ENCODE data around the gene KRT16. TPM values are rescaled to one million over a fixed set of nuclear protein-coding genes. Genes with fewer than 3 reads are reported as not detected.
"Not testable (repeated sequence)": the region's sequence is repeated elsewhere in the genome, so short reads cannot be mapped to it uniquely, and the experiment has no call there.

The KRT16 gene
- total RNA-seq, 1 donor = 4.3 TPM

DNA sequence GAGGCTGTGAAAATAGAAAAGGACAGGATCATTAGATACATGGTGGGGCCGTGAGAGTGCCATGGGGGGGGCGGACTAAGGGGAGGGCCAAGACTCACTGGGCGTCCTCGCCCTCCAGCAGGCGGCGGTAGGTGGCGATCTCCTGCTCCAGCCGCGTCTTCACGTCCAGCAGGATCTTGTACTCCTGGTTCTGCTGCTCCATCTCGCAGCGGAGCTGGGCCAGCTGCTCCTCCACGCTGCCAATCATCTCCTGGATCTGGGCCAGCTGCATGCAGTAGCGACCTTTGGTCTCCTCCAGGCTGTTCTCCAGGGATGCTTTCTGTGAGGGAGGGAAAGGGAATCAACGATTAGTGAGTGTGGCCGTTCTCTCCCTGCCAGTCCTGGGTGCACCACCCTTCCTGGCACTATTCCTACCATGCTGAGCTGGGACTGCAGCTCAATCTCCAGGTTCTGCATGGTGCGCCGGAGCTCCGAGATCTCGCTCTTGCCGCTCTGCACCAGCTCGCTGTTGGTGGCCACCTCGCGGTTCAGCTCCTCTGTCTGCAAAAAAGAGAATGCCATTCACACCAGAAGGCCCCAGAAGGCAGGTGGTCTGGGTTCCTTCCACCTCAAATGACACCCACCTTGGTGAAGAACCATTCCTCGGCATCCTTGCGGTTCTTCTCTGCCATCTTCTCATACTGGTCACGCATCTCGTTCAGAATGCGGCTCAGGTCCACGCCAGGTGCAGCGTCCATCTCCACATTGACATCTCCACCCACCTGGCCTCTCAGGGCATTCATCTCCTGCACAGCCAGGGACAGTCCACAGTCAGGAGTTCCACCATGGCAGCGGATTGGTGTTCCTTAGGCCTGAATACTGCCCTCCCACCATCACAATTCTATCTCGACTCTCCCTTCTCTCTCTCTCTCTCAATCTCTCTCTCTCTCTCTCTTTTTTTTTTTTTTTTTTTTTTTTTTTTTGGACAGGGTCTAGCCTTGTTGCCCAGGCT lies 29.1 kb downstream of the KRT16 start:
- no peak overlapping the region for H3K4me3 ChIP-seq (ENCODE audit: insufficient read depth, low read length)
- peaks cover 6% of the 10 kb centered on the region for H3K4me1 ChIP-seq (ENCODE audit: insufficient read depth, low read length)
- H4K20me1 ChIP-seq (ENCODE audit: insufficient read depth, low read length) = no peaks in the 10 kb centered on the region
- no peak overlapping the region for H2AFZ ChIP-seq (ENCODE audit: low read length)
- no peaks in the 10 kb centered on the region for H3K79me2 ChIP-seq (ENCODE audit: insufficient read depth, low read length)
- no peak for DNase-seq (ENCODE audit: insufficient read length, low spot score, missing footprints)
- H3K4me2 ChIP-seq (ENCODE audit: insufficient read depth, low read length) = no peak overlapping the region
- TF ChIP-seq, protein P1, sequence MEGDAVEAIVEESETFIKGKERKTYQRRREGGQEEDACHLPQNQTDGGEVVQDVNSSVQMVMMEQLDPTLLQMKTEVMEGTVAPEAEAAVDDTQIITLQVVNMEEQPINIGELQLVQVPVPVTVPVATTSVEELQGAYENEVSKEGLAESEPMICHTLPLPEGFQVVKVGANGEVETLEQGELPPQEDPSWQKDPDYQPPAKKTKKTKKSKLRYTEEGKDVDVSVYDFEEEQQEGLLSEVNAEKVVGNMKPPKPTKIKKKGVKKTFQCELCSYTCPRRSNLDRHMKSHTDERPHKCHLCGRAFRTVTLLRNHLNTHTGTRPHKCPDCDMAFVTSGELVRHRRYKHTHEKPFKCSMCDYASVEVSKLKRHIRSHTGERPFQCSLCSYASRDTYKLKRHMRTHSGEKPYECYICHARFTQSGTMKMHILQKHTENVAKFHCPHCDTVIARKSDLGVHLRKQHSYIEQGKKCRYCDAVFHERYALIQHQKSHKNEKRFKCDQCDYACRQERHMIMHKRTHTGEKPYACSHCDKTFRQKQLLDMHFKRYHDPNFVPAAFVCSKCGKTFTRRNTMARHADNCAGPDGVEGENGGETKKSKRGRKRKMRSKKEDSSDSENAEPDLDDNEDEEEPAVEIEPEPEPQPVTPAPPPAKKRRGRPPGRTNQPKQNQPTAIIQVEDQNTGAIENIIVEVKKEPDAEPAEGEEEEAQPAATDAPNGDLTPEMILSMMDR (IDR thresholded peaks at IDR 0.05; ENCODE audit: extremely low read depth, low read depth, low read length) = no peak
- no peak overlapping the region for H3K27ac ChIP-seq (ENCODE audit: low read depth, low read length)
- H3K9me3 ChIP-seq (ENCODE audit: low read depth, low read length) = no peaks in the 10 kb centered on the region
- H3K36me3 ChIP-seq (ENCODE audit: insufficient read depth, low read length) = no peaks in the 10 kb centered on the region
- H3K27me3 ChIP-seq (ENCODE audit: insufficient read depth, low read length) = peaks cover 13% of the 10 kb centered on the region

DNA sequence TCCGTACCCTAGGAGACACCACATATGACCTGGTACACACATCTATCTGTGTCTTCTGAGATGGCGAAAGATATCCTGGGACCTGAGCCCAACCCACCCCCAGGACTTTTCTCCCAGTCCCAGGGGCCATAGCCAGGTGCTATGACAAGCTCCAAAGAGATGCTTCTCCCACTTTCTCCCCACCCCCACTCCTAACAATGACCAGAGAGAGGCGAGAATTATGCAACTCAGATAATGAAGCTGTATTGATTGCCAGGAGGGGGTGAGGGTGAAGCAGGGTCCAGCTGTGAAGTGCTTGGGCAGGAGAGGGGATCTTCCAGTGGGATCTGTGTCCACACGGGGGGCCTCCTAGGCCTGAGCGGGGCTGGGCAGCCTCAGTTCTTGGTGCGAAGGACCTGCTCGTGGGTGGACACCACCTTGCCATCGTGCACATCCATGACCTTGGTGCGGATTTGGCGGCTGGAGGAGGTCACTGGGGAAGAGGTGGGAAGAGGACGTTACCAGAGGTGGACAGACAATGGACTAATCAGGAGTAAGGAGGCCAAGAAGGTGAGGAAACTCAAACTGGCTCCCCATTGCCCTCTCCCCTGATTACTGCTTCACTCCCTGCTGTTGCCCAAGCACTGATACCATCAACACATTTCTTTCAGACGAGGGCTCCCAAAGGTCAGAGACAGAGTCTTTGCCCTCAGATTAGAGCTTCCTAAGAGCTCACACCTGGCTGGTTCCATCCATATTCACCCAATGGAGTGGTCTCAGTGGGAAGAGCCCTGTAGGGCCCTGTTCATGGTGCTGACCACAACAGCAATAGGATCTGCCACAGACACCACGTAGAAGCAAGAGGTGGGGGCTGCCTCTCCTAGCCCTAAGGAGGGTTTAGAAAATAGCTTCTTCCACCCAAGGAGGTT lies 30.3 kb downstream of the KRT16 start:
- DNase-seq (ENCODE audit: insufficient read length, low spot score, missing footprints); H3K4me3 ChIP-seq (ENCODE audit: insufficient read depth, low read length); H3K4me2 ChIP-seq (ENCODE audit: insufficient read depth, low read length); H2AFZ ChIP-seq (ENCODE audit: low read length); H3K79me2 ChIP-seq (ENCODE audit: insufficient read depth, low read length); H3K9me3 ChIP-seq (ENCODE audit: low read depth, low read length); H3K27ac ChIP-seq (ENCODE audit: low read depth, low read length); H3K36me3 ChIP-seq (ENCODE audit: insufficient read depth, low read length); H3K4me1 ChIP-seq (ENCODE audit: insufficient read depth, low read length); H4K20me1 ChIP-seq (ENCODE audit: insufficient read depth, low read length): not testable (repeated sequence)
- H3K27me3 ChIP-seq (ENCODE audit: insufficient read depth, low read length) = peaks cover 15% of the 10 kb centered on the region

DNA sequence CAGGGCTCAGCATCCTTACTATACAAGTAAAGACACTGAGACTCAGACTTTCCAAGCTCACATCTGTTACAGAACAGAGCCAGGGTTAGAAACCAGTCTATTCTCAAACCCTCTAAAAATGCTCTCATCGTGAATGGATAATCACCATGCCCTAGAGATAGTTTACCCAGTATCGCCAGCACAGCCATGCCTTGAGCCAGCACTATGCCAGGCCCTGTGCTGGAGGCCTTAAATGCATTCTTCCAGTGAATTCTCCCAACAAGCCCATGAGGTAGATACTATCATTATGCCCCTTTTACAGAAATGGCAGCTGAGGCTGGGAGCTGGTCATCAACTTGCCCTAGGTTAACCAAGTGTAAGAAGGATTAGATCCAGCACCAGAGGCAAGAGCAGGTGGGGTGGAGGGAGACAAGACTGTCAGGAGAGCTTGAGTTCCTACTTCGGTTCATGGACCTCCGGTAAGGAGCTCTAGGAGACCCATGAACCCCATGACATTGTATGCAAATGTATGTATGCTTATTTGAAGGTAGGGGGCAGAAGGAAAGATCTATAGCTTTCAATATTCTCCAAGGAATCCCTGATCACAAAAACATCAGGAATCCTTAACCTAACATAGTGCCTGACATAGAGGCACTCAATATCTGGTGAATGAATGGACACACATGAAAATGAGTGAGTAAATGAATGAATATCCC lies 31.1 kb downstream of the KRT16 start:
- Histone ChIP-seq H2AFZ (ENCODE audit: low read length) (no peak overlapping the region), H3K9me3 (ENCODE audit: low read depth, low read length) (no peaks in the 10 kb centered on the region), H3K4me3 (ENCODE audit: insufficient read depth, low read length) (no peak overlapping the region), H3K4me2 (ENCODE audit: insufficient read depth, low read length) (no peak overlapping the region), H3K27ac (ENCODE audit: low read depth, low read length) (no peak overlapping the region), H3K79me2 (ENCODE audit: insufficient read depth, low read length) (no peaks in the 10 kb centered on the region), H3K4me1 (ENCODE audit: insufficient read depth, low read length) (peaks cover 3% of the 10 kb centered on the region), H3K27me3 (ENCODE audit: insufficient read depth, low read length) (peaks cover 21% of the 10 kb centered on the region), H4K20me1 (ENCODE audit: insufficient read depth, low read length) (no peaks in the 10 kb centered on the region), H3K36me3 (ENCODE audit: insufficient read depth, low read length) (no peaks in the 10 kb centered on the region)
- TF ChIP-seq, protein P1 (IDR thresholded peaks at IDR 0.05; ENCODE audit: extremely low read depth, low read depth, low read length) = no peak
- DNase-seq (ENCODE audit: insufficient read length, low spot score, missing footprints) = no peak

DNA sequence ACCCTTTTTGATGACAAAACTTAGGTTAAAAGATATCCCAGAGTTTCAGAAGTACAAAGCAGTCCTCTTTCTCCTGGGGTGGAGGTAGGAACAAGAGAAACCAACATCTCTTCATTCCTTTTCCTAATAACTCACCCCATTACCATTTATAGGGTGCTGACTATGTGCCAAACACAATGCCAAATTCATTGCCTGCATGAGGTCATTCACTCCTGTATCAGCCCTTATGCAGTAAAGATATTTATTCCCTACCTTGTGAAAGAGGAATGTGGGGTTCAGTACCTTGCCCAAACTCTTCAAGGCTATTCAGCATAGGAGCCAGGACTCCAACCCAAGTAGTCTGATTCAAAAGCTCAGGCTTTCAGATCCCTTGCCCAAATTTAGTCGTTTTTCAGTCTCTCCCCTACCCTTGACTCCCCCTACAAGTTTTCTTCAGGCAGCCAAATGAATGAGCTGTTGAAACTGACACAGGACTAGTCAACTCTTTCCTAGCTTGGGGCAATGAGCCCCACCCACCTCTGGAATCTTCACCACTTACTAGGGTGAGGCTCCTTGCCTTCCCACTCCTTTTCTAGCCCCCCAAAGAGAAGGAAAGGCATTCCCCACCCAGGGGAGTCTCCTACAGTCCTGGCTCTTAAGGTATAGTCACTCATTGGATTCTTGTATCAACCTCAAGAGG lies 31.7 kb downstream of the KRT16 start:
- Histone ChIP-seq H3K9me3 (ENCODE audit: low read depth, low read length) (no peaks in the 10 kb centered on the region), H3K4me2 (ENCODE audit: insufficient read depth, low read length) (no peak overlapping the region), H3K27ac (ENCODE audit: low read depth, low read length) (no peak overlapping the region), H2AFZ (ENCODE audit: low read length) (no peak overlapping the region), H3K27me3 (ENCODE audit: insufficient read depth, low read length) (peaks cover 27% of the 10 kb centered on the region), H3K36me3 (ENCODE audit: insufficient read depth, low read length) (no peaks in the 10 kb centered on the region), H4K20me1 (ENCODE audit: insufficient read depth, low read length) (no peaks in the 10 kb centered on the region), H3K4me3 (ENCODE audit: insufficient read depth, low read length) (no peak overlapping the region), H3K4me1 (ENCODE audit: insufficient read depth, low read length) (peaks cover 3% of the 10 kb centered on the region), H3K79me2 (ENCODE audit: insufficient read depth, low read length) (no peaks in the 10 kb centered on the region)
- no peak for DNase-seq (ENCODE audit: insufficient read length, low spot score, missing footprints)
- TF ChIP-seq, protein P1 (IDR thresholded peaks at IDR 0.05; ENCODE audit: extremely low read depth, low read depth, low read length) = no peak

Measured in osteoblast (primary cell).